HepG2 (cell line): ENCODE data around the gene CTAG1A. TPM values are rescaled to one million over a fixed set of nuclear protein-coding genes. Genes with fewer than 3 reads are reported as not detected.

ENCODE experiments used
- ATAC-seq: fragments of 200-7000 bp; cut with Tn5 transposase; 3 replicates; pipeline ENCODE4 v1.9.1; 2020; ENCODE audit warnings: mild to moderate bottlenecking, moderate library complexity
- BruUV-seq: library from RNA; stranded (reverse); fragments of 400-500 nt; replicated peaks from 2 replicates; lab custom pipeline; 2021; lab: Mats Ljungman, UMichigan
- CTCF ChIA-PET: fragments of 300-600 bp; formaldehyde crosslinking; extraction: SDS; loops from one replicate; lab custom pipeline; 2021; ENCODE audit warnings: low total read pairs, inconsistent platforms, low intra/inter-chr PET ratio; lab: Yijun Ruan, JAX
- POLR2A ChIA-PET: fragments of 350-600 bp; sonication (Branson Sonifier 250); formaldehyde crosslinking; loops from one replicate; lab custom pipeline; 2020; ENCODE audit warnings: antibody characterized with exemption, inconsistent platforms; lab: Yijun Ruan, JAX
- DNase-seq: peaks from one replicate; pipeline ENCODE4 v3.0.0-alpha.2; 2015; ENCODE audit warnings: low spot score
- FAIRE-seq: peaks from 3 replicates; lab custom pipeline; 2011; peaks lifted over from hg19 to GRCh38; lab: Jason Lieb, UNC
- H2AFZ ChIP-seq: one replicate; pipeline ENCODE4 v1.6.1; 2011; ENCODE audit warnings: low read length, inconsistent platforms
- H3K27ac ChIP-seq: fragments of 300-600 bp; 3 replicates; pipeline ENCODE4 v1.8.0; 2011; ENCODE audit warnings: mixed run types, mild to moderate bottlenecking, mixed read lengths, low read length, inconsistent platforms; ENCODE audit not compliant: insufficient read depth; ENCODE audit errors: extremely low read length
- H3K27me3 ChIP-seq, 2 experiments: fragments of 200-600 bp in 1 of 2; 2 replicates in 1 of 2; 3 replicates in 1 of 2; pipeline versions ENCODE4 v1.6.0 to v1.8.0; 2011; ENCODE audit warnings: low read length in 2 of 2, mild to moderate bottlenecking in 2 of 2, moderate library complexity in 2 of 2, inconsistent platforms in 1 of 2; ENCODE audit not compliant: insufficient read depth in 2 of 2, control insufficient read depth in 1 of 2
- H3K36me3 ChIP-seq, 2 experiments: fragments of 200-600 bp in 1 of 2; replicated peaks in 1 of 2; 2 replicates in 1 of 2; 3 replicates in 1 of 2; pipeline versions ENCODE4 v1.5.1 to v1.8.0; 2011; ENCODE audit warnings: low read length in 2 of 2, inconsistent platforms in 1 of 2; ENCODE audit not compliant: insufficient read depth in 2 of 2, control insufficient read depth in 1 of 2
- H3K4me1 ChIP-seq: 2 replicates; pipeline ENCODE4 v1.5.1; 2012; ENCODE audit warnings: low read length, inconsistent platforms; ENCODE audit not compliant: insufficient read depth
- H3K4me2 ChIP-seq: 2 replicates; pipeline ENCODE4 v1.6.0; 2011; ENCODE audit warnings: low read depth, low read length, inconsistent platforms
- H3K4me3 ChIP-seq, 3 experiments: fragments of 200-600 bp in 1 of 3; sonication (generic), shearing (Covaris generic) in 1 of 3; replicated peaks in 1 of 3; 2 replicates each; pipeline ENCODE4 v1.5.1; 2011 to 2016; ENCODE audit warnings: low read length in 3 of 3, inconsistent platforms in 2 of 3, low read depth in 2 of 3, mild to moderate bottlenecking in 2 of 3, control low read depth in 1 of 3, mixed read lengths in 1 of 3; ENCODE audit not compliant: insufficient read depth in 1 of 3
- H3K79me2 ChIP-seq: one replicate; pipeline ENCODE4 v1.6.1; 2011; ENCODE audit warnings: low read length, inconsistent platforms; ENCODE audit not compliant: insufficient read depth
- H3K9ac ChIP-seq: 2 replicates; pipeline ENCODE4 v1.6.0; 2011; ENCODE audit warnings: mild to moderate bottlenecking, low read depth, low read length, inconsistent platforms; ENCODE audit not compliant: insufficient read depth
- H3K9me3 ChIP-seq: 2 replicates; pipeline ENCODE4 v1.5.1; 2012; ENCODE audit warnings: mild to moderate bottlenecking, low read length
- H4K20me1 ChIP-seq: 2 replicates; pipeline ENCODE4 v1.6.0; 2011; ENCODE audit warnings: inconsistent platforms, mild to moderate bottlenecking, low read length, moderate library complexity; ENCODE audit not compliant: insufficient read depth
- AGO2 ChIP-seq: fragments of 200-400 bp; formaldehyde crosslinking; optimal IDR thresholded peaks from 2 replicates; pipeline ENCODE3; 2017; ENCODE audit warnings: mild to moderate bottlenecking, low read depth, low read length, moderate library complexity
- ETV6 ChIP-seq: sonication (generic); formaldehyde crosslinking; conservative IDR thresholded peaks from 2 replicates; pipeline ENCODE4 v1.4.0; 2020; ENCODE audit warnings: missing genetic modification reagents
- FOSL1 ChIP-seq: sonication (generic); formaldehyde crosslinking; IDR thresholded peaks from 2 replicates; pipeline ENCODE4 v1.9.0; 2021; ENCODE audit warnings: missing genetic modification reagents, borderline replicate concordance
- FOXM1 ChIP-seq: sonication (generic); formaldehyde crosslinking; IDR thresholded peaks from 2 replicates; pipeline ENCODE4 v1.5.0; 2020; ENCODE audit warnings: missing genetic modification reagents
- PRDM10 ChIP-seq: sonication (generic); formaldehyde crosslinking; IDR thresholded peaks from 2 replicates; pipeline ENCODE4 v1.4.0; 2020; ENCODE audit warnings: low read depth, missing genetic modification reagents
- SAP130 ChIP-seq: IDR thresholded peaks from 2 replicates; pipeline ENCODE4 v1.6.1; 2016; ENCODE audit warnings: low read depth
- YEATS4 ChIP-seq: sonication (generic); formaldehyde crosslinking; IDR thresholded peaks from 2 replicates; pipeline ENCODE4 v1.4.0; 2020; ENCODE audit warnings: missing genetic modification reagents, borderline replicate concordance
- ZNF343 ChIP-seq: sonication (generic); formaldehyde crosslinking; IDR thresholded peaks from 2 replicates; pipeline ENCODE4 v1.4.0; 2020; ENCODE audit warnings: mild to moderate bottlenecking, missing genetic modification reagents
- ZNF446 ChIP-seq: sonication (generic); formaldehyde crosslinking; IDR thresholded peaks from 2 replicates; pipeline ENCODE4 v1.5.0; 2020; ENCODE audit warnings: mild to moderate bottlenecking, missing genetic modification reagents
- ZNF564 ChIP-seq: sonication (generic); formaldehyde crosslinking; IDR thresholded peaks from 2 replicates; pipeline ENCODE4 v1.8.1; 2023; ENCODE audit warnings: mild to moderate bottlenecking, missing genetic modification reagents
- ZNF609 ChIP-seq: sonication (generic); formaldehyde crosslinking; IDR thresholded peaks from 2 replicates; pipeline ENCODE4 v1.4.0; 2020; ENCODE audit warnings: mild to moderate bottlenecking, missing genetic modification reagents, borderline replicate concordance
- WGBS: methylation state at CpG from one replicate; pipeline ENCODE4 v1.1.6; 2017; ENCODE audit warnings: low lambda C conversion rate; 5-methylcytosine and 5-hydroxymethylcytosine counted together
- in situ Hi-C: cut with HindIII; loops from 2 replicates; pipeline ENCODE4 v1.10.0; 2017; ENCODE audit warnings: low pct_unique_long_range_greater_than_20kb; ENCODE audit not compliant: extremely low pct_ligation_motif_present
- intact Hi-C: fragments of 100-400 bp; cut with micrococcal nuclease; formaldehyde crosslinking; loops from one replicate; pipeline ENCODE4 v1.10.0; 2022; ENCODE audit not compliant: unreplicated experiment
- polyA plus RNA-seq, 8 experiments: library from polyadenylated mRNA; depleted of rRNA in 3 of 8; stranded (reverse) in 7 of 8; unstranded in 1 of 8; fragments of >200 nt; fragmentation: Illumina TruSeq in 4 of 8; extraction: Trizol in 4 of 8; gene quantifications; 2 replicates each; pipeline versions ENCODE4 v1.2.1 to v1.2.3, GENCODE V29; 2011 to 2016; ENCODE audit warnings: low read depth in 4 of 8, missing spikeins in 1 of 8, mixed read lengths in 1 of 8; ENCODE audit not compliant: insufficient read depth in 1 of 8
- total RNA-seq, 5 experiments: library from RNA; depleted of rRNA; stranded (reverse); fragments of >200 nt; fragmentation: Illumina TruSeq; extraction: Trizol; gene quantifications; 2 replicates each; pipeline ENCODE4 v1.2.3, GENCODE V29; 2016; ENCODE audit warnings: low read depth in 1 of 5
- TF ChIP-seq, protein P1 (sequence below): sonication (generic); formaldehyde crosslinking; IDR thresholded peaks from 2 replicates; pipeline ENCODE4 v1.5.1; 2020; ENCODE audit warnings: mild to moderate bottlenecking, missing genetic modification reagents, moderate library complexity

The CTAG1A gene
- total and polyA plus RNA-seq, 2 of the 13 experiments (the other 11 are each of a cell fraction or from before 2014, with no cell fraction given) = not detected

DNA sequence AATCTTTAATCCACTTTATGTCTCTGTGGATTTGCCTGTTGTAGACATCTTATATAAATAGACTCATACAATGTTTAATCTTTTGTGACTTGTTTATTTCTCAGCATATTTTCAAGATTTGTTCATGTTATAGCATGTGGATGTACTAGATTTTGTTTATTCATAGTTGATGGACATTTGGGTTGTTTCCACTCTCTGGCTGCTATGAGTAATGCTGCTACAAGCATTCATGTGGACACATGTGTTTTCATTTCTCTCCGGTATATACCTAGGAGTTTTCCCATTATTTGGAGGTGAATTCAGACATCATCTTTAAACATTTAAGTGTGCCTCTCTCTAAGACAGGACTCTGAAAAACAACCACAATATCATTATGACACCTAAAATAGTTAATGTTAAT, 35.2 kb upstream of the CTAG1A start:
- intact Hi-C loops = no loop called here
- H3K79me2 ChIP-seq = peaks cover 32% of the 10 kb centered on the region
- H3K4me1 ChIP-seq = peaks cover 7% of the 10 kb centered on the region
- H4K20me1 ChIP-seq = peaks cover 30% of the 10 kb centered on the region
- FAIRE-seq = no peak
- BruUV-seq = no TSS peak
- no peak overlapping the region for H3K4me3 ChIP-seq
- ATAC-seq = no peak
- WGBS = 90% methylated on average over 1 of the region's 1 CpG
- peaks cover 9 to 19% of the 10 kb centered on the region in 2 experiments; a peak in 4 of 5 replicates for H3K36me3 ChIP-seq
- DNase-seq = no peak
- H3K4me2 ChIP-seq = no peak overlapping the region
- no peaks in the 10 kb centered on the region for H3K9me3 ChIP-seq
- no peak overlapping the region for H3K27ac ChIP-seq
- no peak overlapping the region for H2AFZ ChIP-seq
- CTCF ChIA-PET = no interaction called here
- in situ Hi-C loops = loop anchor here (25.0 kb wide), 1 partner anchor 137 kb away; the partner anchor contains the start of genes DNASE1L1 and TAFAZZIN
- no peak overlapping the region for H3K9ac ChIP-seq
- POLR2A ChIA-PET = no interaction called here
- H3K27me3 ChIP-seq = no peaks in the 10 kb centered on the region; a peak in 1 of 5 replicates
- TF ChIP-seq ZNF564 (CRISPR knock-in tag) = no peak
- no peak for TF ChIP-seq YEATS4 (CRISPR knock-in tag)
- TF ChIP-seq SAP130 = no peak
- no peak for TF ChIP-seq FOSL1 (CRISPR knock-in tag)
- TF ChIP-seq PRDM10 (CRISPR knock-in tag) = no peak
- no peak for TF ChIP-seq ZNF446 (CRISPR knock-in tag)
- TF ChIP-seq AGO2 = no peak
- no peak for TF ChIP-seq ETV6
- TF ChIP-seq ZNF343 = no peak
- TF ChIP-seq FOXM1 (CRISPR knock-in tag) = no peak
- TF ChIP-seq, protein P1, sequence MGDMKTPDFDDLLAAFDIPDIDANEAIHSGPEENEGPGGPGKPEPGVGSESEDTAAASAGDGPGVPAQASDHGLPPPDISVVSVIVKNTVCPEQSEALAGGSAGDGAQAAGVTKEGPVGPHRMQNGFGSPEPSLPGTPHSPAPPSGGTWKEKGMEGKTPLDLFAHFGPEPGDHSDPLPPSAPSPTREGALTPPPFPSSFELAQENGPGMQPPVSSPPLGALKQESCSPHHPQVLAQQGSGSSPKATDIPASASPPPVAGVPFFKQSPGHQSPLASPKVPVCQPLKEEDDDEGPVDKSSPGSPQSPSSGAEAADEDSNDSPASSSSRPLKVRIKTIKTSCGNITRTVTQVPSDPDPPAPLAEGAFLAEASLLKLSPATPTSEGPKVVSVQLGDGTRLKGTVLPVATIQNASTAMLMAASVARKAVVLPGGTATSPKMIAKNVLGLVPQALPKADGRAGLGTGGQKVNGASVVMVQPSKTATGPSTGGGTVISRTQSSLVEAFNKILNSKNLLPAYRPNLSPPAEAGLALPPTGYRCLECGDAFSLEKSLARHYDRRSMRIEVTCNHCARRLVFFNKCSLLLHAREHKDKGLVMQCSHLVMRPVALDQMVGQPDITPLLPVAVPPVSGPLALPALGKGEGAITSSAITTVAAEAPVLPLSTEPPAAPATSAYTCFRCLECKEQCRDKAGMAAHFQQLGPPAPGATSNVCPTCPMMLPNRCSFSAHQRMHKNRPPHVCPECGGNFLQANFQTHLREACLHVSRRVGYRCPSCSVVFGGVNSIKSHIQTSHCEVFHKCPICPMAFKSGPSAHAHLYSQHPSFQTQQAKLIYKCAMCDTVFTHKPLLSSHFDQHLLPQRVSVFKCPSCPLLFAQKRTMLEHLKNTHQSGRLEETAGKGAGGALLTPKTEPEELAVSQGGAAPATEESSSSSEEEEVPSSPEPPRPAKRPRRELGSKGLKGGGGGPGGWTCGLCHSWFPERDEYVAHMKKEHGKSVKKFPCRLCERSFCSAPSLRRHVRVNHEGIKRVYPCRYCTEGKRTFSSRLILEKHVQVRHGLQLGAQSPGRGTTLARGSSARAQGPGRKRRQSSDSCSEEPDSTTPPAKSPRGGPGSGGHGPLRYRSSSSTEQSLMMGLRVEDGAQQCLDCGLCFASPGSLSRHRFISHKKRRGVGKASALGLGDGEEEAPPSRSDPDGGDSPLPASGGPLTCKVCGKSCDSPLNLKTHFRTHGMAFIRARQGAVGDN = no peak
- no peak for TF ChIP-seq ZNF609 (CRISPR knock-in tag)
